Epithelial cell of proximal tubule (primary cell): ENCODE results near the gene POTEB2. TPM values are rescaled to one million over a fixed set of nuclear protein-coding genes. Genes with fewer than 3 reads are reported as not detected.
"Not testable (repeated sequence)": the region's sequence is repeated elsewhere in the genome, so short reads cannot be mapped to it uniquely, and the experiment has no call there.

Source experiments
- DNase-seq: peaks from one replicate; pipeline ENCODE4 v3.0.0-alpha.2; 2011; ENCODE audit warnings: low read depth
- H3K4me3 ChIP-seq: 2 replicates; pipeline ENCODE4 v1.5.1; 2011; ENCODE audit warnings: low read depth, mild to moderate bottlenecking, low read length
- total RNA-seq: library from RNA; depleted of rRNA; stranded (reverse); fragments of >200 nt; gene quantifications from 2 replicates; pipeline ENCODE4 v1.2.3, GENCODE V29; 2015

Gene POTEB2
- total RNA-seq = not detected in 2 replicates

- not testable (repeated sequence) for H3K4me3 ChIP-seq, DNase-seq
Observed at GRCh38 chr15:20866214-20866613, at the start of gene POTEB2. Gene POTEB2, minus strand, starts transcription at chr15:20866314. Its CDS starts 33 bp downstream, at chr15:20866281.

- H3K4me3 ChIP-seq, DNase-seq: not testable (repeated sequence)
Observed at GRCh38 chr15:20879916-20880315, 13.8 kb upstream of the POTEB2 start.

GRCh38 chr15:20878464-20878863, 12.3 kb upstream of the POTEB2 start:
- not testable (repeated sequence) for DNase-seq

GRCh38 chr15:20877819-20878218, 11.7 kb upstream of the POTEB2 start:
- DNase-seq = not testable (repeated sequence)

More at GRCh38 chr15:20878464-20878863, 12.3 kb upstream of the POTEB2 start:
- not testable (repeated sequence) for H3K4me3 ChIP-seq

More at GRCh38 chr15:20877819-20878218, 11.7 kb upstream of the POTEB2 start:
- not testable (repeated sequence) for H3K4me3 ChIP-seq
